Measurements from ENCODE around the gene CCDC32.

Gene CCDC32

DNA sequence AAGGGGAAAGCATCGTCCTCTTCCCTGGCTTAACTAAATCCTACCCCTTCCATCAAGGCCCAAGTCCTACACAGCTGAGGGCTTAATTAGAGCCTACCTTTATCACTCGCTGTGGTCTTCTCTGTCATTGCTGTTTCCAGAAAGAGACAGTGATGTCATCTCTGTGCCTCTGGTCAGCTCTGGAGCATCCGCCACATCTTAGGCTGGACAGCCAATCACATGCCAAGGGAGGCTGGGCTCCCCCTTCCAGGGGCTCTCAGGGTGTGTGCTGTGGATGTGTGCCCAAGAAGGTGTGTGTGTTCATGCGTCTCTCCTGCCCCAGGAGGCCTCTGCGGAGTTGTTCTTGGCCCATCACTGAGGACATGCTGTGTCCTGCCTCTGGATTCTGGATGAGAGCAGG lies 51.2 kb downstream of the CCDC32 start:
- in situ Hi-C loops (cut with MboI; ENCODE audit: low sequenced_read_pairs): no loop called here

DNA sequence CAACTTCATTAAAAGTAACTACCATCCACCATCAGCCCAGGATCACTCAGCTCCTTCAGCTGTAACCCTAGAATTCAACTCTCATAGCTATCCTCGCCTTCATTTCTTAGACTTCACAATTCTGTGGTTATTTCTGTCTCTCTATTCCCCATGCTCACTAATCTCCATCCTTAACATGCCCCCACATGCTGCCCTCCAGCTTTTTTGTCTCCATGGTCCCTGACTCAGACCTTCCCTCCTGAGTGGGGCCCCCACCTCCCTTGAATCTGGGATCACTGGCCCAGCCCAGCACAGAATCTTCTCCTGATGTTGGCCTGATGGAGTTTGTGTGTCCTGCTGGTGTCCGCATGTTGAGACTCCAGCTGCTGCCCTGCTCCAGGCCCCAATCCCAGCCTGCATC lies 52.4 kb downstream of the CCDC32 start:
- in situ Hi-C loops (cut with MboI; ENCODE audit: low sequenced_read_pairs): no loop called here

DNA sequence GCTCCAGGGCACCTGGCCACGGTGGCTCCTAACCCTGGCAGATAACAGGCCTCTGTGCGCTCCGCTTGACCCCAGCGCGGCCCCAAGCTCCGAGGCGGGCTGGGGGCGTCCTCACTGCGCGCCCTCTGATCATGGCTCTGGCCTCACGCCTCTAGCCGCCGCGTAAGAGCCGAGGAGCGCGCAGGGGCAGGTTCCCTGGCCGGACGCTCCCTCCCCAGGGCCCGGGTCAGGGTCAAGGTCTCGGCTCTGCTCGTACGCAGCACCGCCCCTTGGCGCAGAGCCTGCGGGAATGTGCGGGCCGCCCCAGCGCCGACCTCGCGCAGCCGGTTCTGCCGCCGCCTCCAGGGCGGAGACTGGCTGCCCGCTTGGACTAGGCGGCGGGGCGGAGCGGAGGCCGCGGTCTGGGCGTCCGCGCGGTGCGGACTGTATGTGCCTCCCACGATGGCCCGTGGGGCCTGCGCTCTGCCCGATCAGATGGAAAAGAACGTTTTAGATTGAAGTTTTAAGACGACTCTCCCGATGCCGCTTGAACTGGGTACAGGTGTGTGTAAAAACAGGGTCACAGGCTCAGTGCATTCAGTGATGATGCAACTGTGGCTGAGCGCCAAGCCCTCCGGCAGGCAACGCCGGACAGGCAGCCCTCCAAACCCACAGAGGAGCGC lies 53.2 kb downstream of the CCDC32 start:
- in situ Hi-C loops (cut with MboI; ENCODE audit: low sequenced_read_pairs): no loop called here

DNA sequence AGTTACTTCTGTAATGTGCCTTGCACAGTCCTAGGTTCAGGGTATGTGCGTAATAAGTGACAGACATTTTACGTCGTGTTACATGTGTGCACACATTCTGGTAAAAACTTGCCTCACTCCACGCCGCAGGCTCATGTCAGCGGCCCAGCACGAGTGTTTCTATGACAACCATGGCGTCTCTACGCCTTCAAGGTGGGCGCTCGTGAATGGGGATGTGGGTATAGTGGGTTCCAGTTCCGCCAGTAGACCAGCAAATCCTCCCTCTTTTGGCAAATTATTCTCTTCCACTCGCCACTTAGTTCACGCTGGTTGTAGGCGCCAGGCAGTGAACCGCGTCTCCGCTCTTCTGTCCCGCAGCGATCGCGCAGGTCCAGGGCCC lies 53.8 kb downstream of the CCDC32 start:
- in situ Hi-C loops (cut with MboI; ENCODE audit: low sequenced_read_pairs): no loop called here

DNA sequence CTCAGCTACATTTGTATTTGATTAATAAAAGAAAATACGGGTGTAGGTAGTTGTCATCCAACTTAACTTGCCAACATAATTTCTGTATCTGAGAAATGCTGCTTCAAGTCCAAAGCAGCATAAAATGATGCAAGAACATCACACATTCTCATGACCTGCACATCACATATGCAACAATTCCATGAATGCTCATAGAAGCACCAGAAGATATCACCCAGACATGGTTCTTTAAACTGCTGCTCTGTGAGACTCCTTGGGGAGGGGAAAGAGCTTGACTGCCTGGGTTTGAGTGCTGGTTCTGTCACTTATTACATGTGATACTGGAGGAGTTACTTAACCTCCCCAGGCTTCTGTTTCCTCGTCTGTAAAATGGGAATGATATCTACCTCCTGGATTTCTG lies 54.6 kb downstream of the CCDC32 start:
- in situ Hi-C loops (cut with MboI; ENCODE audit: low sequenced_read_pairs): no loop called here

DNA sequence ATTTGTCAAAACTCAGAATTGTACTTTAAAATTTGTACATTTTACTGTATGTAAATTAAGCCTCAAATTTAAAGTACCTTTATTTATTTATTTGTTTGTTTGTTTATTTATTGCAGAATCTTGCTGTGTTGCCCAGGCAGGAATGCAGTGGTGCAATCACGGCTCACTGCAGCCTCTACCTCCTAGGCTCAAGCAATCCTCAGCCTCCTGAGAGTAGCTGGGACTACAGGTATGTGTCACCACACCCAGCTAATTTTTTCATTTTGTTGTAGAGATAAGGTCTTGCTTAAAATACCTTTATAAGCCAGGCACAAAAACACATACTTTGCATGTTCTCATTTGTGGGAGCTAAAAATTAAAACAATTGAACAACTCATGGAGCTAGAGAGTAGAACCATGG lies 56.6 kb downstream of the CCDC32 start:
- in situ Hi-C loops (cut with MboI; ENCODE audit: low sequenced_read_pairs): no loop called here

DNA sequence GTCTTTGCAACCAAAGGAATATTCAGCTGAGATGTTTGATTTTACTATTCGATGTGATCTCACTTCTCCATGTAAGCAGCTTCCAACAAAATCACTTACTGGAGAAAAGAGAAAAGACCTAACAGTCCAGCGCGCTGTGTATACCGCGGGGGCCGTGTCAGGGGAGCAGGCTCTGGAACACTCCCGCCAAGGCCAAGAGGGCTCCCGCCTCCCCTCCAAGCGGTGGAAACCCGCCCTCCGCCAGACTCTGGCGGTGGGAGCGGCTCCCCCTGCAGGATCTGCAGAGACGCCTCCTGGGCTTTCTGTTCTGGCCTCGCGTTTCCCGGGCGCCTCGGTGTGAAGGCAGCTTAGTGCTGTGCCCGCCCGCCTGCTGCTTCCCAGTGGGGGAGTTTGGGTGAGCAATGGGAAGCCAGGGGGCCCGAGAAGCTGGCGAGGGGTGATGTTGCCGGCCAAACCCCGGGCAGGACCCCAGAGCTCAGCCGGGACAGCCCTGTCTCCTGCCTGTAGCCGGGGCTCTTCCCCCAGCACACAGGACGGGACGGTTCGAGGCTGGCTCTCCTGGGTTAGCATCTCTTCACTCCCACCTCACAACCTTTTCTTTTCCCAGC lies 57.8 kb downstream of the CCDC32 start:
- in situ Hi-C loops (cut with MboI; ENCODE audit: low sequenced_read_pairs): no loop called here

All from HL-60/S4 (cell line).